HG02798 (cell line): ENCODE data around the gene ARHGEF28.

Experiments used
- ATAC-seq: cut with Tn5 transposase; IDR thresholded peaks from one replicate; pipeline ENCODE4 v1.9.1; 2021; ENCODE audit warnings: mild to moderate bottlenecking; ENCODE audit not compliant: unreplicated experiment, poor library complexity

ARHGEF28 gene

GRCh38 chr5:73947906-73948640 is 322.1 kb downstream of the ARHGEF28 start:
- no peak for ATAC-seq

- ATAC-seq: no peak
These were observed 322.7 kb downstream of the ARHGEF28 start for GRCh38 chr5:73948720-73949119.

GRCh38 chr5:73950441-73950873 is 324.5 kb downstream of the ARHGEF28 start:
- no peak for ATAC-seq

- ATAC-seq: no peak
These were observed 325.0 kb downstream of the ARHGEF28 start for GRCh38 chr5:73950912-73951430.

GRCh38 chr5:73952872-73953271 is 326.9 kb downstream of the ARHGEF28 start:
- ATAC-seq: no peak

- ATAC-seq: no peak
These were observed 328.4 kb downstream of the ARHGEF28 start for GRCh38 chr5:73954381-73954780.

- ATAC-seq: no peak
These were observed 329.4 kb downstream of the ARHGEF28 start for GRCh38 chr5:73955271-73955846.

- ATAC-seq: no peak
These were observed 331.5 kb downstream of the ARHGEF28 start for GRCh38 chr5:73957397-73958001.

- no peak for ATAC-seq
These were observed 332.0 kb downstream of the ARHGEF28 start for GRCh38 chr5:73958037-73958436.

GRCh38 chr5:73960023-73960422 is 334.0 kb downstream of the ARHGEF28 start:
- ATAC-seq: no peak

- no peak for ATAC-seq
These were observed 334.4 kb downstream of the ARHGEF28 start for GRCh38 chr5:73960426-73960825.

GRCh38 chr5:73962801-73963425 is 336.9 kb downstream of the ARHGEF28 start:
- ATAC-seq: no peak

- ATAC-seq: no peak
These were observed 338.4 kb downstream of the ARHGEF28 start for GRCh38 chr5:73964352-73964865.

GRCh38 chr5:73966451-73966850 is 340.5 kb downstream of the ARHGEF28 start:
- ATAC-seq: no peak

- ATAC-seq: no peak
These were observed 341.4 kb downstream of the ARHGEF28 start for GRCh38 chr5:73967347-73967746.

GRCh38 chr5:73968246-73968645 is 342.2 kb downstream of the ARHGEF28 start:
- ATAC-seq: no peak

GRCh38 chr5:73968729-73969128 is 342.7 kb downstream of the ARHGEF28 start:
- ATAC-seq: no peak

GRCh38 chr5:73969195-73970036 is 343.4 kb downstream of the ARHGEF28 start:
- no peak for ATAC-seq

- ATAC-seq: no peak
These were observed 345.3 kb downstream of the ARHGEF28 start for GRCh38 chr5:73971326-73971725.

- ATAC-seq: no peak
These were observed 347.1 kb downstream of the ARHGEF28 start for GRCh38 chr5:73973135-73973534.
